ENCODE measurements around the gene TTC12.
"Not testable (repeated sequence)": the region's sequence is repeated elsewhere in the genome, so short reads cannot be mapped to it uniquely, and the experiment has no call there.

Gene TTC12

DNA sequence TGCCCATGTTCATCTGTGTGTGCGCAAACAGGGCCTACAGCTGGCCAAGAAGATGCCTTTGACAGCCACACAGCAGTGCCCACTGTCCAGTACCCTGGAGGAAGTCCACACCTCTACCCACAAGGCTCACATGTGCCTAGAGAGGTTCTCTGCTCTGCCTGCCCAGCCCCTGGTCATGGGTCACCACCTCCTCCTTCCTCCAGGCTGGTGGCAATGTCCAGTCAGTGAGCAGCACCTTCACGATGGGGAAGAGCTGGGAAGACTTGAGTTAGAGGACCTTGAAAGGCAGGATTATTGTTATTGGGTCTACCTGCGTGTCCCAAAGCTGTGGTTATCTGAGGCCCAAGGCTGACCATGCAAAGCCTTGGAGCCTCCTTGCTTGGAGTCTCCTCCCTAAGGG is 28.4 kb upstream of the TTC12 start:
- no peak for DNase-seq

DNA sequence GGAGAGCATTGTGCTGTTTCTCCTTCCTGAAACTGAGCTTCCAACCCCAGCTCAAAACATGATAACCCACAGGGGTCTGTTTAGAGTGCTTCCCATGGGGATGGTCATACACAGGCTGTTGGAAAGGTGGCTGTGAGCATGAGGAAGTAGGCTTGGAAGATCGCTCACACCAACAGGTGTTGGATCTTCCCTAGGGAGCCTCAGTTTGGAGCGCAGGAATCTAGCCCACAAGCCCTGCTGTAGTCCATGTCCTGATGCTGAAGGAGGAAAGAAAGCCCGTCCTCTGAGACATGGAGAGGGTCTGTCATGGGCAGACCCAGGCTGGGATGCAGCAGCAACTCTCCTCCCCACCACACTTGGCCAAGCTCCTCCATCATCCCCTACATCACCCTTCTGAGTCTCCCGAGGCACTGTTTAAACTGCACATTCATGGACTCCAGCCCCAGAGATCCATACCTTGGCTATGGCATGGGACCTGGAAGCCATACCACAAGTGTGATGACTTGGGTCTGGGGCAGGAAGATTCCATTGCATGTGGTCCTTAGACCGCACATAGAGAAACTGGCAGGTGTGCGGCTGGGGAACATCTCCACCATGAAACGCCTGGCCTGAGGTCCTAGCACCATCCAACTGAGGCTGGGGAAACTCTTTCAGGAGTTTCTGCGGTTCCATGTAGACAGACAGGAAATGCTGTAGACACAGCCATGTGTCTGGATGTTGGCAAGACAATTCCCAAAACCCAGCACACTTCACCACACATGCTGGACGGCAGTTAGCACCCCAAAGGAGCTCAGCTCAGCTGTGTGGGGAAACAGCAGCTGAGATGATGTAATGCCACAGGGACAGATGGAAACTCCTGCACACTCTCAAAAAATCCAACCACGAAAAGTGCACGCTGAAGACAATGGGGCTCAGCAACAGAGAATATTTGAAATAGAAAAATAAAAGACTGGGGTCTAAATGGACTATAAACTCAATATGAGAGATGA is 27.6 kb upstream of the TTC12 start:
- peak; percentile 42 for DNase-seq

DNA sequence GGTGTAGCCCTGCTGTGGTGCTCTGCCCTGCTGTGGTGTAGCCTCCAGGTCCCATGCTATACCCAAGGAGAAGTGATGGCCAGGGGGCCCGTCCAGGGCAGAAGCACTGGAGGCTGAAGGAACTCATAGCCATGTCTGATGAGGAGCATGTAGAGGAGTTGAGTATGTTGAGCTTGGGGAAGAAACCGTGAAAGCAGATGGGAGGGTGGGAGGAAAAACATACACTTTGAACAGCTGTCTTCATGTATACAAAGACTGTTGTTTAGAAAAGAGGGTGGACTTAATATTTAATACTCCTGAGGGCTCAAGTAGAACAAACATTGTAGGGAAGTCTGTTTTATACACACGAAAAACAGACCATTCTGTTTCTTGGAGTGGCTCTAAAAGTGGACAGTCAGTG is 26.6 kb upstream of the TTC12 start:
- DNase-seq = no peak

DNA sequence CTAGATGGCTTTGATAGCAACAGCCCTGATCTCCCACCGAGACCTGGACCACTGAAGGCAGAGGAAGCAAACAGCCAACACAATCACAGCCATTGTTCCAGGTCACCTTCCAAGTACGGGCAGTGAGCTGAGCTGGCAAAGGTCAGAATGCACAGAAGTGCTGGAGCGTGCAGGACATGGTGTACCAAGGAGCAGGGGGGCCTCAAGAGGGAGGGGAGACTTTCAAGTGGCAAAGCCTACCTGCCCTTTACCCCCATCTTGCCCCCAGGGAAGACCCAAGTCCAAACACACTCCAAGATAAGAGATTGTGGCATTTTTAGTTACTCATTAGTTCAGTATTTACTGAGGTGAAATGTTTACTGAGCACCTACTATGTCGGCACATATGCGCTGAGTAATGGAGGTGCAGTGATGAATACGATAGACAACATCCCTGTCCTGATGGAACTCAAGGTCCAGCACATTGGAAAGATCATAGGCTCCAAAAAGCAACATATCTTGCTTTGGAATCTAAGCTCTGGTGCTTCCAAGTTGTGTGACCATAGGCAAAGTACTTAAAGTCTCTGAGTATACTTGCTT is 26.0 kb upstream of the TTC12 start:
- no peak for DNase-seq

DNA sequence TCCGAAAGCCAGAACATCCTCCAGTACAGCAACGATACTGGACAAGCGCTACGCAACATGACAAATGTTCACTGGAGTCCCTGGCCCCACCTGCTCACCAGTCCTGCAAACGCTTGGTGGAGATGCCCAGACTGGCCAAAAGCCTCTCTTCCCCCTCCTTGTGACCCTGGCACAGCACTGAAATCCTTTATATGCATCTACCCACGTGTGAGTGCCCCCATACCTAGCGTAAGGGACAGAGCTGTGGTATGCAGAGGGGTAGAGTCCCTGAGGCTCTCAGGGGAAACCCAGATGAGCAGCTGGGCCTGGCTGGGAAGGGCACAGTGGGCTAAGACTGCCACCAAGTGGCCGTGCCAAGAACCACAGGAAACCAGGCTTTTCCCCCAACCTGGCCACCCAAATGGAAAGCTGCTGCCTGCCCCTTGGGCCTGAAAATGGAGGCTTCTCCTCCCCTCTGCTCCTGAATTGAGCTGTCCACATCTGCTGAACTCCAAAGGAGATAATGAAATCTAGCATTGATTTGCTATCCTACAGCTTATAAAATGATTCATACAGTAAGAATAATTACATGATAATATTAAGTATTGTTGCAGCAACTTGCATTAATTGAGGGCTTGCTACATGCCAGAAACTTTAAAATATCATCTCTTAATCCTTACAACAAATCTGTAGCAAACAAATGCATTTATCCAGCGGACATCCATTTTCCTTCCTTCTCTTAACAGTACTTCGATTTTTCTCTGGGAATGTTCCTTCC is 24.8 kb upstream of the TTC12 start:
- DNase-seq = peak; percentile 47

DNA sequence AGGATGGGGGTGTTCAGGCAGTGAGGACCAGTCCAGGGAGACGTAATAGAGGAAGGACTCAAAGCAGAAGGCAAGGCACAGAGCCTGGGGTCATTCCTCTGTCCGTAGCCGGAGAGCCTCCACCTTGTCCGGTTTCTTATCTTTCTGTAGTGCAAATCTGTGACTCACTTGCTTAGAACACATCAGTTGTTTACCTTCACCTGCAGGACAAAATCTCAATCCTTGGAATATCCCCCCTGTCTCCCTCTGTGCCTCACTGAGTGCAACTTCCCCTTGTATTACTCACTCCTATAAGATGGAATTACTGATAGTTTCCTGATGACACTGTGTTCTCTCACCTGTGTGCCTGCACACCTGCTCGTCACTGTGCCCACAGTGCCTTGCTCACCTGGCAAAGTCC is 20.4 kb upstream of the TTC12 start:
- DNase-seq = no peak

DNA sequence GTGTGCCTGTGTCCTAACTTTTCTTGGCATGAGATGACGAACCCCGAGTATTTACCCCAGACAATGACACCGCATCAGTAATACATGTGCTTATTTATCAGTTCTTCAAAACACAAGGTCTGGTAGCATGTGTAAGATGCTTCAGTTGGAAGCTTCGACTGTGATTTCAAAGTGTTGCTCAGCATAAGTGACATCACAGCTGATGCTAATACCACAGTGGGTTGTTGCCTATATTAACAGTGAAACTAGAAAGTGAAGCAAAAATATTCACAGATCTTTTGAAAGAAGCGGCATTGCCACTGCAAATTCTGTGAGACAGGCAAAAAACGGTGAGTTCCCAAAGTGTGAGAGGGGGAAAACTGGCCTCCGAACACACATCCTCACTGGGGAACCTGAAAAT is 18.4 kb upstream of the TTC12 start:
- no peak for DNase-seq

DNA sequence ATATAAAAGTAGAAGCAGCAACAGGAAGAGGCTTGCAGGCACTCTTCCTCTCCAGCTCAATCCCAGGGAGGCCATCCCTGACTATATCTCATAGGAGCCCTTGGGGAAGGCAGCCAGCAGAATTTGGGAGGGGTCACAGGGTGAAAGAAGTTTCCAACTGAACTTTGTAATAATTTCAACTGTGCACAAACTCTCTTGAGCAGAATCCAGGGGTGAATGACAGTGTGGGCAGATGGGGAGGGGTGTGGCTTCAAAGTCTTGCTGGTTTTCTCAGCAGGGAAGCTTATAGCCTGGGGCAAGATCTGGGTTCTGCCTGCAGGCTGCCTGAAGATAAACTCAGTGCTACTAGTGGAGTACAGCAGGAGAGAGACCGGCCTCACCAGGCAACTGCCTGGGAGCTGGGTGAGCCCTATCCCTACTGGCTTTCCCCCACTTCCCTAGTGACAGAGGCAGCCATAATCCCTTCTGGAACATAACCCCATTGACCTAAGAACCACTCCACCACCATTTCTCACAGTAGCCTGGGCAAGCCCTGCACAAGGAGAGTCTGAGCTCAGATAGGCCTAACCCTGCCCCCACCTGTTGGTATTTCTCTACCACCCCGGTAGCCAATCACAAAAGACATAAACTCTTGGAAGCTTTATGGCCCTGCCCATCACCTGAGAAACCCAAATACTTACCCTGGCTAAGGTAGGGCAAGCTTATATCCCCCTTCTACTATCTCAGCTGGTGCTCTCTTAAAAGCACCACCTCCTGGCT is 17.8 kb upstream of the TTC12 start:
- no peak for DNase-seq

DNA sequence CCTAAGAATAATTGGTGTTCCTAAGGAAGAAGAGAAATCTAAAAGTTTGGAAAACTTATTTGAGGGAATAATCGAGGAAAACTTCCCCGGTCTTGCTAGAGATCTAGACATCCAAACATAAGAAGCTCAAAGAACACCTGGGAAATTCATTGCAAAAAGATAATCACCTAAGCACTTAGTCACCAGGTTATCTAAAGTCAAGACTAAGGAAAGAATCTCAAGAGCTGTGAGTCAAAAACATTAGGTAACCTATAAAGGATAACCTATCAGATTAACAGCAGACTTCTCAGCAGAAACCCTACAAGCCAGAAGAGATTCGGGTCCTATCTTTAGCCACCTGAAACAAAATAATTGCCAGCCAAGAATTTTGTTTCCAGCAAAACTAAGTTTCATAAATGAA is 15.9 kb upstream of the TTC12 start:
- not testable (repeated sequence) for DNase-seq

DNA sequence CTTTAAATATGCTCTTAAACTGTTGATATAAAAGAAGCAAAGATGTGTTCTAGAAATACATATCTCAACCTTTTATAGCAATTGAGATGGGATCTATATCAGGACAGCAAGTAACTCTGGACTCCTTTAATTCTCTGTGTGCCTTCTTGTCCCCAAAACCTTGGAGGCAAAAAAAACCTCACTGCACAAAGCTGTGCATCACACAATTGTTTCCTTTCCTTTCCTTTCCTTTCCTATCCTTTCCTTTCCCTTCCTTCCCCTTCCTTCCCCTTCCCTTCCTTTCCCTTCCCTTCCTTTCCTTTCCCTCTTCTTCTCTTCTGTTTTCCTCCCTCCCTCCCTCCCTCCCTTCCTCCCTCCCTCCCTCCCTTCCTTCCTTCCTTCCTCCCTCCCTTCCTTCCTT is 9.5 kb upstream of the TTC12 start:
- DNase-seq = no peak

DNA sequence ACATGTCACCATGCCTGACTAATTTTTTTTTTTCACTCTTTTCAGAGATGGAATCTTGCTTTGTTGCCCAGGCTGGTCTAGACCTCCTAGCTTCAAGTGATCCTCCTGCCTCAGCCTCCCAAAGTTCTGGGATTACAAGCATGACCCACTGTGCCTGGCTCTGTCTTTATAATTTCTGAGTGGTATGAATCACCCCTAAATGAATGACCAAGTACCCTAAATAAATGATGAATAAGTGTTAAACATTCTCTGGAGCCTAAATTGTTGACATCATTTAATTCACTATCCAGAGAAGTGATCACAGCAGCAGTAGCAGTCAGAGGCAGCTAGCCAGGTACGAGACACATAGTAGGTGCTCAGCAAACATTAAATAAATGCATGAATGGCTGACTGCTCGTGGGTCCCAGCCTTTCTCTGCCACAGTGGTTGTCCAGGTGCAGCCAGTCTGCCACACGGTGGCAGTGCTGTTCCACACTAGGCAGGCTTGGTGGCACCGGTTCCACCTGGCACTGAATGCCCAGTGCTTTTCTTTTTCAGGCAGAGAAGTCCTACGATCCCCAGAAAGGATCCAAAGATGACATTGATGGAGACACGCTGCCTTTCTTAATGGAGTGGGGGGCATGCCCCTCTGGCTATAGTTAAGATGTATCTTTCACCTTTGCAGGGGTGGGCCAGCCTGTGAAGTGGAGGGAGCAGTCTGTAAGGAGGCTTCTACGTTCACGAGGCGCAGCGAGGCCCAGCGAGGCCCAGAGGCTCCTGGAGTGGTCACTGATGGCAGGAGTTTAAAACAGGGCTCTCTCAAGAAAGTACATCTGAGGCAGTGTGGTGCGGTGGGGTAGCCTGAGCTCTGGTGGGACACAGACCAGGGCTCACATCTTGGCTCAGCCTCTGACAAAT is 8.7 kb upstream of the TTC12 start:
- peak; percentile 58 for DNase-seq

DNA sequence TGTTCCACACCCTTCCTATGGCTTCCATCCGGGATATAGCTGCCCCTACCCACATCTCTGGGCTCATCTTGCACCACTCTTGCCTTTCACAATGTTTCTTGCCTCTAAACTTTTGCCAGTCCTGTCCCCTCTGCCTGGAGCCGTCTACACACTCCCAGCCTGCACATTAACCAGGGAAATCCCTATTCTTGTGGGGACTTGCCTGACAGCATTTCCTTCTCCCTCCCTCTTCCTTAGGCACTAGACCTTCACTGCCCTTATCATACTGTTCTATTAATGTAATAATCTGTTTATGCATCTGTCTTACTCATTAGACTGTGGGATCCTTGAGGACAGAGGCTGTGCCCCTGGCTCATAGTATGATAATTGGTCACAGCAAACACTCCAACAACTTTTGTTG is 5.8 kb upstream of the TTC12 start:
- no peak for DNase-seq

DNA sequence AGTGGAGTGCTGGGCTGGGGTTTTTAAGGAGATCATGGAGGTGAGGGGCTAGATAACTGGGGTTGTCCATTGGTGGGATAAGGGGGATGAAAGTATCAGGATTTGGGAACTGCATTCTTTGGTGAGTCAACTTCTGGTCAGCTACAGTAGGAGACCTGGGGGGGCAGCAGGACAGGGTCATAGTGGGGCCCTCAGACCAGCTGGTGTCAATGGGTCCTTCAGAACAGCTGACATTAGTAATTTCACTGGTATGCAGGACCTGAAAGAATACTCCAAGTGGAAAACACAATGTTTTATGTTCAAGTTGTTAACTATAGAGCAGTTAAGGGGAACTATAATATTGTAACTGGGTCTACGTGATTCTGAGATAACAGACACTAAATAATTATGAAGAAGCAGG is 2.8 kb upstream of the TTC12 start:
- no peak for DNase-seq

DNA sequence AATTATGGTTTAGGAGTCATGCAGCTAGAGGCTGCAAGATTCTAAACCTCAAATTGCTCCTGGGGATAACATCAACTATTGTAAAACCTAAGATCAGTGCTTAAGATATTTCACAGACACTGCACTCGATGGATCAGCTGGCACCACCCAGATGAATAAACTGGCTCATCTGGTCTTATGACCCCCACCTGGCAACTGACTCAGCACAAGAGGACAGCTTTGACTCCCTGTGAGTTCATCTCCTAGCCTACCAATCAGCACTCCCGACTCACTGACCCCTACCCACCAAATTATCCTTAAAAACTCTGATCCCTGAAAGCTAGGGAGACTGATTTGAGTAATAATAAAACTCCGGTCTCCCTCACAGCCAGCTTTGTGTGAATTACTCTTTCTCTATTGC is 782 bp upstream of the TTC12 start:
- no peak for DNase-seq

DNA sequence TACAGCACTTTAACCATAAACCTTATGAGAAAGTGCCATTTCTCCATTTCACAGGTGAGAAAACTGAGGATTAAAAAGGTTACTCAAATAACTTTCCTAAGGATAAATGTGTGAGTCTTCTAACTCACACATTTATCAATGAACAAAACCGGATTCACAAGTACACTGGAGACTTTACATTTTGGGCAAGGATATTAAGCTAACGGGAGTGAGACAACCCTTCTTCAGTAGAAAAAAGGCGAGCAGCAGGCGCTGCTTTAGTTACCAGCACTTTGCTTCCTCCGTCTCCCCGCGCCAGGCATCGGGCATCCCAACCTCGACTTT is 356 bp upstream of the TTC12 start:
- DNase-seq = no peak

DNA sequence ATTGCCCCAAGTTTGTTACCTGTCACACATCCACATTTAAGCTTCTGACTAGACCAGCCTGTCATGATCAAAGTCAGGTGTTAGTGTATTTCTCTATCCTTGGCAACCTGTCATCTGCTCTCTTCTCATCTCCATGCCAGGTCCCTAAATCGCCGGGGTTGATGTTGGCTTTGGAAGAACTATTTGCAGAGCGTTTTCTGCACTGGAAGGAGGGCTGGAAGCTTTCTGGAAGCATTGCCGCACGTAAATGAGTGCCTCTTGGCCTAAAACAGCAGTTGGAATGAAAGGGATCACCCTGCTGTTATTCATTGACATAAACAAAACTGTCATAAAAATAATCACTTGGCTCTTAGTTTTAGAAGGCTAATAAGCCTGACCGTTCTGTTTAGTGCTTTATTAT is 1.4 kb downstream of the TTC12 start:
- no peak for DNase-seq

DNA sequence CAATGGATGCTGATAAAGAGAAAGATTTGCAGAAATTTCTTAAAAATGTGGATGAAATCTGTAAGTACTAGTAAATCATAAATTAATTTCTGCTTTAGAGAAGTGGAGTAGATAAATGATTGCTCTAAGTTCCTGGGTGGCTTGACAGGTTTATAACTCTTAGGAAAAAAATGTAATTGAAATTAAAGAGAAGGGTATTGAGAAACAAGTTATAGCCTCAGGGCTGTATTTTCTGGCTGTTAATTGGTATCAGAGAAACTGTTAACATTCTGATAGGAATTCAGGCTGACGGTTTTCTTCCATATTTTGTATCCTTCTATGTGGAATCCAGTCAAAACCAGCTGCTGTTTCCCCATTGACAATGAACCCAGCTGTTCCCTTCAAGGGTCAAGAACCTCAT is 1.9 kb downstream of the TTC12 start:
- DNase-seq = no peak

DNA sequence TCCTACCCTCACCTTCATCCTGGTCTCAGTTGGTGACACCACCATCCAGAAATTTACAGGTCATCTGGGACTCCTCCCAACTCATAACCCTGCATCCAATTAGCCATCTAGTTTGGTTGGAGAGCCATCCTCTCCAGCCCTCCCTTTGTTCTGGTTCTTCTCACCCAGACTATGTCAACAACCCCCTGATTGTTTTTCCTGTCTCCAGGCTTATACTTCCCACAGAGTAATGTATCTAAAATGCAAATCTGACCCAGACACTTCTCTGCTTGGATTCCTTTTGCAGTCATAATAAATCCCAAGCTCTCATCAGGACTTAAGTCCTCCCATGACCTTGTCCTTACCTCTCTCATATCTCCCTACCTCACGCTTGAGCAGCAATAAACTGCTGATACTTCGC is 3.0 kb downstream of the TTC12 start:
- no peak for DNase-seq

DNA sequence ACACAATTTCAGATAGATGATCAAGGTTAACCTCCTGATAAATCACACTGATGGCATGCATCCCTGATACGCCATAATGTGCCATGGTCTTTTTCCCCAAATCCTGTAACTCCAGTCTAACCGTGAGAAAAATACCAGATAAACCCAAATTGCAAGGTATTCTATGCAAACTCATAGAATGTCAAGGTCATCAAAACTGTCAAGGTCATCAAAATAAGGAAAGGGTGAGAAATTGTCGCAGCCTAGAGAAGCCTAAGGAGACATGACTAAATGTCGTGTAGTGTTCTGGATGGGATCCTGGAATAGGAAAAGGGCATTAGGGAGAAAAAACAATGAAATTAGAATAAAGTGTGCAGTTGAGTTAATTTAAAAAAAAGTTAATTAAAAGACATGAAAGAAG is 4.7 kb downstream of the TTC12 start:
- no peak for DNase-seq

DNA sequence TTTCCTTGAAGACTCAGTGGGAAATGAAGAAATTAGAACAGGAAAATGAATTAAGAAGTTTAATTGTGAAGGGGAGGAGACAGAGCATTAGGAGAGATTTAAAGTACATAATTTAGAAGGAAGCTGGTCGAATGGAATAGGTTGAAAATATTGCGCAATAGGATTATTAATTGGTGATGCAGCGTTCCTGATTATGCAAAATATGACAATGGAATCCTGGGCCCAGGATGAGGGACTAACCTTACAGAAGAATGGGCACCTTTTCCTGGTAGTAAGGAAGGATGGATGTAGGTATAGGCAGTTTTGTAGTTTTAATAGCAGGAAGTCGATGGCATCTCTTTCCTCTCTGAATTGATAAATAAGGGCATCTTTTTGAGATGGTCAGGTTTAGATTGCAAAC is 7.8 kb downstream of the TTC12 start:
- DNase-seq = no peak

DNA sequence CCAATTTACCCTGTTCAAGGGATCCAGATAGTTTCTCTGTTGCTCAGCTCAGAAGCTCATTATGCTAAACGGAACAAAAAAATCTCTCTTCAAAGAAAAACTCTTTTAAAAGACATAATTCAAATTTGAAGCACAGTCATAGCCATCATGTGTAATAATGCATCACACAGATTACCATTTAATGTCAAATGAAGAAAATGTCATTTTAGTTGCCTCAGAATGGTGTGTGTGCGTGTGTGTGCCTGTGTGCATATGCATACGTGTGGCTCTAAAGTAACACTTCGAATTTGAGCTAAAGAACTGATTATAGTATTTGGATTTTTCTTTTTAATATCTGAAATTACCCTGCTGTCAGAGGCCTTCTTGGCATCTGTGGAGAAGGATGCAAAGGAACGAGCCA is 9.9 kb downstream of the TTC12 start:
- no peak for DNase-seq

DNA sequence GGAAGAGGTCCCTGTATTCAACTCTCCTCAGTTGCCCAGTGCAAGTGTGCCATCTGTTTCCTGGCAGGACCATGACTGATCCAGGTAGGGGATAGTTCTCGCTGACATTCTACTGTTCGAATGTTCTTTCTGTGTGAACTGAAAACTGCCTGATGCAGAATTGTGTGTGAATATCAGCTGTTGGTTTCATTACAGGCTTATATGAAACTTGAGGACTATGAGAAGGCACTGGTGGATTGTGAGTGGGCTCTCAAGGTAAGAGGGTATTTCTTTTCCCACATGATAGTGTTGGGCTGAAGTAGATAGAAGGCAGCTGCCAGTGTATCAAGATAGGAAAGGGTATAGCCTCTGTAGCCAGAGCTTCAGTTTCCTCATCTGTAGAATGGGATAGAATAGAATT is 15.3 kb downstream of the TTC12 start:
- DNase-seq = no peak
